ENCODE results near the gene FAM114A1. TPM values are rescaled to one million over a fixed set of nuclear protein-coding genes. Genes with fewer than 3 reads are reported as not detected.

Gene FAM114A1
- total and polyA plus RNA-seq, 2 of the 4 experiments (the other 2 are of a cell fraction) = 135 to 649 TPM

DNA sequence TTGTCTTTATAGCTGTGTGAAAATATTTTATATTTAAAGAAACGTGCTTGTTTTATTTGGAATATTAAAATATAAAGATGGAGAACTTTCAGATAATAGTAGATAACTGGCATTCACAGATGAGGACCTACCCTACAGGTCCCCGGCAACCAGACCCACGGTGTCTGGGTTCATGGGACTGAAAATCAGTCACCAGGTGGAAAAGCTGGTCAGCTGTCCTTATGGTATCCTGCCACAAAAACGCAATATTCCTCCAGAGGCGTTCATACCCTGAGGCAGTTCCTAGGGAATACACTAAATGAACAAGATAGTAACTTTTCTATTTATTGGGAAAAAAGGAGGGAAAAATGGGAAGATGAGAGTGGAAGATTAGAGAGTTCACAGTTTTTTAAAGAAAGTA, 12.1 kb upstream of the FAM114A1 start:
- no peak overlapping the region for H2BK5ac ChIP-seq (ENCODE audit: low read depth, low read length, poor library complexity, severe bottlenecking)
- ChIA-PET POLR2A (ENCODE audit: unreplicated experiment) (no interaction called here), CTCF (interaction anchor here (0.6 to 1.7 kb wide), 7 partner anchors 12 to 280 kb away, joined by 3 to 9 read pairs (median 4); partner anchors contain the start of genes FAM114A1 and TLR10)
- no peak overlapping the region for H4K8ac ChIP-seq (ENCODE audit: low read depth in 2 of 2, low read length in 2 of 2)
- no peaks in the 10 kb centered on the region for H3K9me3 ChIP-seq (ENCODE audit: control insufficient read depth, insufficient read depth, low read length)
- dilution Hi-C loops (cut with HindIII; ENCODE audit: low sequenced_read_pairs, unreplicated experiment) = no loop called here
- BruUV-seq (replicated peaks) = no TSS peak
- H2AK5ac ChIP-seq (ENCODE audit: low read depth, low read length) = 0 out of 2 replicates have a peak overlapping the region, but pooled peaks have one; percentile 13
- H2BK15ac ChIP-seq (ENCODE audit: low read depth, low read length) = no peak overlapping the region
- no peak overlapping the region for H3K4me2 ChIP-seq (ENCODE audit: low read depth, low read length)
- no peak overlapping the region for H3K23ac ChIP-seq (ENCODE audit: low read depth, low read length)
- in situ Hi-C loops (cut with MboI; ENCODE audit: low sequenced_read_pairs) = loop anchor here (5.0 kb wide), 1 partner anchor 98 kb away; no protein-coding TSS in a partner anchor
- intact Hi-C loops (cut with micrococcal nuclease) = loop anchor here (5.0 to 10.0 kb wide), 3 partner anchors 178 to 793 kb away; no protein-coding TSS in a partner anchor
- H2BK20ac ChIP-seq (ENCODE audit: low read depth, low read length) = no peak overlapping the region
- no peak overlapping the region for H4K91ac ChIP-seq (ENCODE audit: insufficient read depth, low read depth, low read length)
- 100% methylated on average over 1 of the region's 5 CpGs; no CpG with 5 or more reads in 1 of the 2 experiments for WGBS, 2 experiments (ENCODE audit: extremely low coverage in 2 of 2, insufficient read length in 1 of 2)
- no peak overlapping the region for H3K9ac ChIP-seq (ENCODE audit: low read depth, low read length)
- no peak overlapping the region for H3K18ac ChIP-seq (ENCODE audit: low read depth, low read length)
- no peaks in the 10 kb centered on the region for H4K20me1 ChIP-seq (ENCODE audit: insufficient read depth, low read length)
- no peak overlapping the region for H3K56ac ChIP-seq (ENCODE audit: extremely low read depth, insufficient read depth, low read length)
- H3K27ac ChIP-seq (ENCODE audit: insufficient read depth, low read length) = no peak overlapping the region
- H3K36me3 ChIP-seq (ENCODE audit: control insufficient read depth, insufficient read depth, low read length) = no peaks in the 10 kb centered on the region
- H2BK120ac ChIP-seq (ENCODE audit: low read depth, low read length) = no peak overlapping the region
- no peak overlapping the region for H3K14ac ChIP-seq (replicated peaks; ENCODE audit: low read depth, low read length)
- H3K9me1 ChIP-seq (ENCODE audit: insufficient read depth, low read length) = peaks cover 3% of the 10 kb centered on the region; the same call in 1 of the 2 replicates
- no peak overlapping the region for H3K4ac ChIP-seq (ENCODE audit: low read depth, low read length)
- peaks cover 0 to 3% of the 10 kb centered on the region in 2 experiments; a peak in 1 of 4 replicates for H3K79me1 ChIP-seq (ENCODE audit: low read depth in 1 of 2, low read length in 2 of 2)
- H3K4me1 ChIP-seq (ENCODE audit: control insufficient read depth, insufficient read depth, low read length) = peaks cover 4% of the 10 kb centered on the region
- no peaks in the 10 kb centered on the region for H3K27me3 ChIP-seq (ENCODE audit: control insufficient read depth, insufficient read depth, low read length)
- no peak overlapping the region for H3K4me3 ChIP-seq (ENCODE audit: insufficient read depth, low read depth, low read length)
- no peak overlapping the region for H4K5ac ChIP-seq (ENCODE audit: low read depth, low read length)
- ATAC-seq (ENCODE audit: low read depth) (no peak), DNase-seq (no peak)
- no peak overlapping the region for H2AK9ac ChIP-seq (replicated peaks; ENCODE audit: low read depth, low read length, poor library complexity)
- no peak for TF ChIP-seq FOS (IDR thresholded peaks at IDR 0.05; ENCODE audit: low read depth, low read length)
- TF ChIP-seq MXI1 (IDR thresholded peaks at IDR 0.05; ENCODE audit: borderline replicate concordance, low read depth, low read length) = no peak
- TF ChIP-seq SMC3 (IDR thresholded peaks at IDR 0.05; ENCODE audit: low read depth, low read length) = no peak
- TF ChIP-seq, protein P1, sequence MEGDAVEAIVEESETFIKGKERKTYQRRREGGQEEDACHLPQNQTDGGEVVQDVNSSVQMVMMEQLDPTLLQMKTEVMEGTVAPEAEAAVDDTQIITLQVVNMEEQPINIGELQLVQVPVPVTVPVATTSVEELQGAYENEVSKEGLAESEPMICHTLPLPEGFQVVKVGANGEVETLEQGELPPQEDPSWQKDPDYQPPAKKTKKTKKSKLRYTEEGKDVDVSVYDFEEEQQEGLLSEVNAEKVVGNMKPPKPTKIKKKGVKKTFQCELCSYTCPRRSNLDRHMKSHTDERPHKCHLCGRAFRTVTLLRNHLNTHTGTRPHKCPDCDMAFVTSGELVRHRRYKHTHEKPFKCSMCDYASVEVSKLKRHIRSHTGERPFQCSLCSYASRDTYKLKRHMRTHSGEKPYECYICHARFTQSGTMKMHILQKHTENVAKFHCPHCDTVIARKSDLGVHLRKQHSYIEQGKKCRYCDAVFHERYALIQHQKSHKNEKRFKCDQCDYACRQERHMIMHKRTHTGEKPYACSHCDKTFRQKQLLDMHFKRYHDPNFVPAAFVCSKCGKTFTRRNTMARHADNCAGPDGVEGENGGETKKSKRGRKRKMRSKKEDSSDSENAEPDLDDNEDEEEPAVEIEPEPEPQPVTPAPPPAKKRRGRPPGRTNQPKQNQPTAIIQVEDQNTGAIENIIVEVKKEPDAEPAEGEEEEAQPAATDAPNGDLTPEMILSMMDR (conservative IDR thresholded peaks at IDR 0.05; ENCODE audit: low read depth, low read length) = no peak
- no peak for TF ChIP-seq CHD1 (IDR thresholded peaks at IDR 0.05; ENCODE audit: low read depth, low read length)
- no peak for TF ChIP-seq CEBPB (IDR thresholded peaks at IDR 0.05; ENCODE audit: low read depth, low read length)
- no peak for TF ChIP-seq RCOR1 (IDR thresholded peaks at IDR 0.05; ENCODE audit: insufficient replicate concordance, low read length)
- TF ChIP-seq RAD21 (IDR thresholded peaks at IDR 0.05; ENCODE audit: low read length) = no peak
- TF ChIP-seq, protein P2, sequence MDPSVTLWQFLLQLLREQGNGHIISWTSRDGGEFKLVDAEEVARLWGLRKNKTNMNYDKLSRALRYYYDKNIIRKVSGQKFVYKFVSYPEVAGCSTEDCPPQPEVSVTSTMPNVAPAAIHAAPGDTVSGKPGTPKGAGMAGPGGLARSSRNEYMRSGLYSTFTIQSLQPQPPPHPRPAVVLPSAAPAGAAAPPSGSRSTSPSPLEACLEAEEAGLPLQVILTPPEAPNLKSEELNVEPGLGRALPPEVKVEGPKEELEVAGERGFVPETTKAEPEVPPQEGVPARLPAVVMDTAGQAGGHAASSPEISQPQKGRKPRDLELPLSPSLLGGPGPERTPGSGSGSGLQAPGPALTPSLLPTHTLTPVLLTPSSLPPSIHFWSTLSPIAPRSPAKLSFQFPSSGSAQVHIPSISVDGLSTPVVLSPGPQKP (IDR thresholded peaks at IDR 0.05; ENCODE audit: borderline replicate concordance, low read depth, low read length) = no peak
- TF ChIP-seq MAZ (IDR thresholded peaks at IDR 0.05; ENCODE audit: borderline replicate concordance, low read depth, low read length) = no peak
- no peak for TF ChIP-seq RFX5 (IDR thresholded peaks at IDR 0.05; ENCODE audit: low read depth, low read length)
- TF ChIP-seq POLR2A (IDR thresholded peaks at IDR 0.05; ENCODE audit: low read depth, low read length) = no peak
- no peak for TF ChIP-seq MAFK (IDR thresholded peaks at IDR 0.05; ENCODE audit: low read depth, low read length)
- TF ChIP-seq NFE2L2 (IDR thresholded peaks at IDR 0.05; ENCODE audit: low read depth, low read length) = no peak
- no peak overlapping the region for H2AFZ ChIP-seq (replicated peaks; ENCODE audit: low read length, poor library complexity)
